Measurements from ENCODE around the gene IDI1. TPM values are rescaled to one million over a fixed set of nuclear protein-coding genes. Genes with fewer than 3 reads are reported as not detected.

Gene IDI1
- total and polyA plus RNA-seq, 2 of the 13 experiments (the other 11 are each of a cell fraction or from before 2014, with no cell fraction given) = 44.4 to 145 TPM

DNA sequence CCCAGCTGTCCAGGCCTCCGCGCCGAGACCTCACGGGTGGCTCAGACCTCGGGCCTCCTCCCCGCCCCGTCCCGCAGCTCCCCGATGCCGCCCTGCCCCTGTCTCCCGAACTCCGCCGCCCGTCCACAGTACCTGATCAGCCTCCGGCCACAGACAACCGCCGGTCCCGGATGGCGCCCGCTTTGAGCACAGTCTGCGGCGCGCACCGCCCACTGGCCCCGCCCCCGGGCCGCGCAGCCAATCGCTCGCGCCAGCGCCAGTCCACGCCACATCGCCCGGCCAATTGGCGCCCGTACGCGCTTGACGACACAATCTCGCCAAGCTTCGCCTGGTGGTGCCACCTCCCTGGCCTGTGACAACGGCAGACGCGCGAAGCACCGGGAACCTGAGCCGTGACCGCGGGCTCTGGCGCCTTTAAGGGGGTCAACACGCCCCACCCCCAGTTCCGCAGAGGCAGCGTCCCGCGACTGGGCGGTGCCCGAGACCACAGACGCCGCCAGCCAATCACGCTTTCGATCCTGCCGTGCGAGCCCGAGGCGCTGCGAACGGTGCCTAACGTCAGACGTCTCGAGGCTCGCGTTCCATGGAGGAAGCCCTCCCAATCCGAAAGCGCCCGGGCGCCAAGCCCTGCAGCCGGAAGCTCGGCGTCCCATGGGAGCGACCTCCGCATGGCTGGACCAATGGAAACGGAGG lies at the start of gene IDI1 (continued):
- TF ChIP-seq, protein P1, sequence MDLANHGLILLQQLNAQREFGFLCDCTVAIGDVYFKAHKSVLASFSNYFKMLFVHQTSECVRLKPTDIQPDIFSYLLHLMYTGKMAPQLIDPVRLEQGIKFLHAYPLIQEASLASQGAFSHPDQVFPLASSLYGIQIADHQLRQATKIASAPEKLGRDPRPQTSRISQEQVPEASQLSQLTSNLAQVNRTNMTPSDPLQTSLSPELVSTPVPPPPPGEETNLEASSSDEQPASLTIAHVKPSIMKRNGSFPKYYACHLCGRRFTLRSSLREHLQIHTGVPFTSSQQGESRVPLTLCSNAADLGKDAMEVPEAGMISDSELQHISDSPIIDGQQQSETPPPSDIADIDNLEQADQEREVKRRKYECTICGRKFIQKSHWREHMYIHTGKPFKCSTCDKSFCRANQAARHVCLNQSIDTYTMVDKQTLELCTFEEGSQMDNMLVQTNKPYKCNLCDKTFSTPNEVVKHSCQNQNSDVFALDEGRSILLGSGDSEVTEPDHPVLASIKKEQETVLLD (CRISPR knock-in tag; IDR thresholded peaks at IDR 0.05; ENCODE audit: low read depth) = peak; percentile 94
- TF ChIP-seq, protein P2, sequence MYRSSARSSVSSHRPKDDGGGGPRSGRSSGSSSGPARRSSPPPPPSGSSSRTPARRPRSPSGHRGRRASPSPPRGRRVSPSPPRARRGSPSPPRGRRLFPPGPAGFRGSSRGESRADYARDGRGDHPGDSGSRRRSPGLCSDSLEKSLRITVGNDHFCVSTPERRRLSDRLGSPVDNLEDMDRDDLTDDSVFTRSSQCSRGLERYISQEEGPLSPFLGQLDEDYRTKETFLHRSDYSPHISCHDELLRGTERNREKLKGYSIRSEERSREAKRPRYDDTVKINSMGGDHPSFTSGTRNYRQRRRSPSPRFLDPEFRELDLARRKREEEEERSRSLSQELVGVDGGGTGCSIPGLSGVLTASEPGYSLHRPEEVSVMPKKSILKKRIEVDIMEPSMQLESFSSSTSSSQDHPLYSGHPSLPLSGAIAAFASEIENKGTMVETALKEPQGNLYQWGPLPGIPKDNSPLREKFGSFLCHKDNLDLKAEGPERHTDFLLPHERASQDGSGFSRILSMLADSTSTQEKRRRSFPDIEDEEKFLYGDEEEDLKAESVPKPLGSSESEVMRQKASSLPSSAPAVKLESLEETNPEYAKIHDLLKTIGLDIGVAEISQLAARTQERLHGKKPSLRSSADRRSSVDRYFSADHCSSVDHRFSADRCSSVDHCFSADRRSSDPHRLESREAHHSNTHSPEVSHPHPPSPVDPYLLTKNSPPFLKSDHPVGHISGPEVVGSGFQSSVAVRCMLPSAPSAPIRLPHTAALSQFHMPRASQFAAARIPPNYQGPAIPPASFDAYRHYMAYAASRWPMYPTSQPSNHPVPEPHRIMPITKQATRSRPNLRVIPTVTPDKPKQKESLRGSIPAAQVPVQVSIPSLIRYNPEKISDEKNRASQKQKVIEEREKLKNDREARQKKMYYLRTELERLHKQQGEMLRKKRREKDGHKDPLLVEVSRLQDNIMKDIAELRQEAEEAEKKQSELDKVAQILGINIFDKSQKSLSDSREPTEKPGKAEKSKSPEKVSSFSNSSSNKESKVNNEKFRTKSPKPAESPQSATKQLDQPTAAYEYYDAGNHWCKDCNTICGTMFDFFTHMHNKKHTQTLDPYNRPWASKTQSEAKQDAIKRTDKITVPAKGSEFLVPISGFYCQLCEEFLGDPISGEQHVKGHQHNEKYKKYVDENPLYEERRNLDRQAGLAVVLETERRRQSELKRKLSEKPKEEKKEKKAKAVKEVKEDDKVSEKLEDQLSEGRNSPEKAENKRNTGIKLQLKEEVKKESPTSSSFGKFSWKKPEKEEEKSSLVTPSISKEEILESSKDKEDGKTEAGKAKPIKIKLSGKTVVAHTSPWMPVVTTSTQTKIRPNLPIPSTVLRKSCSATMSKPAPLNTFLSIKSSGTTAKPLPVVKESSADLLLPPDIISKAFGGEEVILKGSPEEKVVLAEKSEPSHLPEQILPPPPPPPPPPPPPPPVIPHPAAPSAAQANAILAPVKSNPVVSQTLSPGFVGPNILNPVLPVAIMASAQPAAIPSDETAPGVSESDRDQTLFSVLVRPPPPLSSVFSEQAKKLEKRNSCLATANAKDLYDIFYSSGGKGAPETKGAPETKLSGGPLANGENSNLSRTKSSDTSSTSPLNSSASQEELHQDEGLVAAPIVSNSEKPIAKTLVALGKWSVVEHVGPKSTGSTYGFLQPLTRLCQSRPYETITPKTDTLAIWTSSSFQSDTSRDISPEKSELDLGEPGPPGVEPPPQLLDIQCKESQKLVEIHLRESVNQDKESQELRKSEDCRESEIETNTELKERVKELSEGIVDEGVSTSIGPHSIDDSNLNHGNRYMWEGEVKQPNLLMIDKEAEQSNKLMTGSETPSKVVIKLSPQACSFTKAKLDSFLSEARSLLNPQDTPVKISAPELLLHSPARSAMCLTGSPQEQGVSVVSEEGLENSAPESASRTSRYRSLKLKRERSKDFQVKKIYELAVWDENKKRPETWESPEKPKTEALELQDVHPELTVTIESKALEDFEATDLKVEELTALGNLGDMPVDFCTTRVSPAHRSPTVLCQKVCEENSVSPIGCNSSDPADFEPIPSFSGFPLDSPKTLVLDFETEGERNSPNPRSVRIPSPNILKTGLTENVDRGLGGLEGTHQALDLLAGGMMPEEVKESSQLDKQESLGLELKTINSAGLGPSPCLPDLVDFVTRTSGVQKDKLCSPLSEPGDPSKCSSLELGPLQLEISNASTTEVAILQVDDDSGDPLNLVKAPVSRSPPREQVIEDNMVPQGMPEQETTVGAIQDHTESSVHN (CRISPR knock-in tag; IDR thresholded peaks at IDR 0.05) = peak; percentile 70; the same call in 1 of the 2 replicates
- TF ChIP-seq ZNF225 (CRISPR knock-in tag; IDR thresholded peaks at IDR 0.05) = peak; percentile 40; the same call in 1 of the 2 replicates
- peak; percentile 60 for TF ChIP-seq JARID2 (CRISPR knock-in tag; IDR thresholded peaks at IDR 0.05; ENCODE audit: insufficient replicate concordance)
- peak; percentile 86 for TF ChIP-seq ELF1 (CRISPR knock-in tag; IDR thresholded peaks at IDR 0.05)
- TF ChIP-seq, protein P3, sequence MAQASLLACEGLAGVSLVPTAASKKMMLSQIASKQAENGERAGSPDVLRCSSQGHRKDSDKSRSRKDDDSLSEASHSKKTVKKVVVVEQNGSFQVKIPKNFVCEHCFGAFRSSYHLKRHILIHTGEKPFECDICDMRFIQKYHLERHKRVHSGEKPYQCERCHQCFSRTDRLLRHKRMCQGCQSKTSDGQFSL (CRISPR knock-in tag; IDR thresholded peaks at IDR 0.05) = peak; percentile 94
- TF ChIP-seq TOPORS (CRISPR knock-in tag; IDR thresholded peaks at IDR 0.05) = peak; percentile 92
- TF ChIP-seq, protein P4, sequence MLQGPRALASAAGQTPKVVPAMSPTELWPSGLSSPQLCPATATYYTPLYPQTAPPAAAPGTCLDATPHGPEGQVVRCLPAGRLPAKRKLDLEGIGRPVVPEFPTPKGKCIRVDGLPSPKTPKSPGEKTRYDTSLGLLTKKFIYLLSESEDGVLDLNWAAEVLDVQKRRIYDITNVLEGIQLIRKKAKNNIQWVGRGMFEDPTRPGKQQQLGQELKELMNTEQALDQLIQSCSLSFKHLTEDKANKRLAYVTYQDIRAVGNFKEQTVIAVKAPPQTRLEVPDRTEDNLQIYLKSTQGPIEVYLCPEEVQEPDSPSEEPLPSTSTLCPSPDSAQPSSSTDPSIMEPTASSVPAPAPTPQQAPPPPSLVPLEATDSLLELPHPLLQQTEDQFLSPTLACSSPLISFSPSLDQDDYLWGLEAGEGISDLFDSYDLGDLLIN (CRISPR knock-in tag; IDR thresholded peaks at IDR 0.05; ENCODE audit: borderline replicate concordance) = no peak
- TF ChIP-seq, protein P5, sequence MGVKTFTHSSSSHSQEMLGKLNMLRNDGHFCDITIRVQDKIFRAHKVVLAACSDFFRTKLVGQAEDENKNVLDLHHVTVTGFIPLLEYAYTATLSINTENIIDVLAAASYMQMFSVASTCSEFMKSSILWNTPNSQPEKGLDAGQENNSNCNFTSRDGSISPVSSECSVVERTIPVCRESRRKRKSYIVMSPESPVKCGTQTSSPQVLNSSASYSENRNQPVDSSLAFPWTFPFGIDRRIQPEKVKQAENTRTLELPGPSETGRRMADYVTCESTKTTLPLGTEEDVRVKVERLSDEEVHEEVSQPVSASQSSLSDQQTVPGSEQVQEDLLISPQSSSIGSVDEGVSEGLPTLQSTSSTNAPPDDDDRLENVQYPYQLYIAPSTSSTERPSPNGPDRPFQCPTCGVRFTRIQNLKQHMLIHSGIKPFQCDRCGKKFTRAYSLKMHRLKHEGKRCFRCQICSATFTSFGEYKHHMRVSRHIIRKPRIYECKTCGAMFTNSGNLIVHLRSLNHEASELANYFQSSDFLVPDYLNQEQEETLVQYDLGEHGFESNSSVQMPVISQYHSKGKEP (CRISPR knock-in tag; IDR thresholded peaks at IDR 0.05) = 0 out of 2 replicates have a peak, but pooled peaks have one; percentile 62
- peak; percentile 36; the same call in 1 of the 2 replicates for TF ChIP-seq ONECUT2 (CRISPR knock-in tag; IDR thresholded peaks at IDR 0.05)
- TF ChIP-seq ZNF138 (CRISPR knock-in tag; IDR thresholded peaks at IDR 0.05; ENCODE audit: low read depth) = no peak
- TF ChIP-seq SMARCE1 (IDR thresholded peaks at IDR 0.05; ENCODE audit: borderline replicate concordance) = no peak
- TF ChIP-seq ZNF614 (CRISPR knock-in tag; IDR thresholded peaks at IDR 0.05; ENCODE audit: borderline replicate concordance) = peak; percentile 55; the same call in 1 of the 2 replicates
- TF ChIP-seq ZNF260 (CRISPR knock-in tag; IDR thresholded peaks at IDR 0.05; ENCODE audit: borderline replicate concordance, low read depth) = 0 out of 2 replicates have a peak, but pooled peaks have one; percentile 62
